Neural cell (in vitro differentiated cells): ENCODE data around the gene AP1S3. TPM values are rescaled to one million over a fixed set of nuclear protein-coding genes. Genes with fewer than 3 reads are reported as not detected.

Experiments
- H2AFZ ChIP-seq: fragments of 200-600, 300-800 bp; sonication (generic), shearing (Covaris generic); 2 replicates; pipeline ENCODE4 v1.6.0; 2014; ENCODE audit warnings: low read depth, mild to moderate bottlenecking, antibody characterized with exemption, low read length, moderate library complexity
- H3F3A ChIP-seq: fragments of 200-600 bp; shearing (Covaris generic); 2 replicates; pipeline ENCODE4 v1.6.1; 2016; ENCODE audit warnings: mild to moderate bottlenecking, moderate library complexity, mixed read lengths, antibody characterized with exemption, low read length; ENCODE audit not compliant: insufficient read depth, poor library complexity, severe bottlenecking
- H3K27ac ChIP-seq: fragments of 200-600, 300-800 bp; sonication (generic), shearing (Covaris generic); 2 replicates; pipeline ENCODE4 v1.5.1; 2014; ENCODE audit warnings: mild to moderate bottlenecking, low read length, moderate library complexity
- H3K27me3 ChIP-seq: fragments of 300-800, 200-600 bp; sonication (generic), shearing (Covaris generic); 2 replicates; pipeline ENCODE4 v1.6.0; 2014; ENCODE audit warnings: mild to moderate bottlenecking, low read depth, low read length, moderate library complexity; ENCODE audit not compliant: insufficient read depth
- H3K36me3 ChIP-seq: fragments of 300-800, 200-600 bp; sonication (generic), shearing (Covaris generic); 2 replicates; pipeline ENCODE4 v1.5.1; 2014; ENCODE audit warnings: mild to moderate bottlenecking, antibody characterized with exemption, low read length, moderate library complexity; ENCODE audit not compliant: insufficient read depth
- H3K4me2 ChIP-seq: fragments of 300-800, 200-600 bp; sonication (generic), shearing (Covaris generic); 2 replicates; pipeline ENCODE4 v1.6.0; 2014; ENCODE audit warnings: mild to moderate bottlenecking, low read length
- H3K4me3 ChIP-seq: fragments of 300-800, 200-600 bp; sonication (generic), shearing (Covaris generic); 2 replicates; pipeline ENCODE4 v1.5.1; 2014; ENCODE audit warnings: mild to moderate bottlenecking, low read length, moderate library complexity
- H3K79me2 ChIP-seq: fragments of 200-600 bp; shearing (Covaris generic); replicated peaks from 2 replicates; pipeline ENCODE4 v1.6.0; 2014; ENCODE audit warnings: mild to moderate bottlenecking, low read length, moderate library complexity; ENCODE audit not compliant: insufficient read depth
- H3K9ac ChIP-seq: fragments of 300-800, 200-600 bp; sonication (generic), shearing (Covaris generic); 2 replicates; pipeline ENCODE4 v1.6.1; 2016; ENCODE audit warnings: mild to moderate bottlenecking, low read length, mixed read lengths
- H3K9me2 ChIP-seq: fragments of 200-600 bp; shearing (Covaris generic); 2 replicates; pipeline ENCODE4 v1.6.1; 2016; ENCODE audit warnings: mild to moderate bottlenecking, low read length, mixed read lengths; ENCODE audit not compliant: insufficient read depth
- H3K9me3 ChIP-seq: fragments of 200-600, 300-800 bp; sonication (generic), shearing (Covaris generic); 2 replicates; pipeline ENCODE4 v1.6.1; 2016; ENCODE audit warnings: mild to moderate bottlenecking, mixed run types, low read length, moderate library complexity, mixed read lengths
- H4K20me1 ChIP-seq: fragments of 200-600 bp; shearing (Covaris generic); 2 replicates; pipeline ENCODE4 v1.6.1; 2016; ENCODE audit warnings: mild to moderate bottlenecking, mixed run types; ENCODE audit not compliant: insufficient read depth
- CTCF ChIP-seq: fragments of 450-650 bp; IDR thresholded peaks from 2 replicates; pipeline ENCODE4 v1.5.1; 2014; ENCODE audit warnings: antibody characterized with exemption, mild to moderate bottlenecking, moderate library complexity; ENCODE audit not compliant: poor library complexity, severe bottlenecking
- EP300 ChIP-seq: fragments of 450-650 bp; conservative IDR thresholded peaks from 2 replicates; pipeline ENCODE4 v1.6.1; 2014; ENCODE audit warnings: antibody characterized with exemption, mild to moderate bottlenecking, moderate library complexity; ENCODE audit not compliant: poor library complexity, severe bottlenecking
- EZH2 ChIP-seq: fragments of 200-600, 300-800 bp; shearing (Covaris generic), sonication (generic); IDR thresholded peaks from 2 replicates; pipeline ENCODE4 v1.6.1; 2014; ENCODE audit warnings: antibody characterized with exemption, low read length, borderline replicate concordance, mild to moderate bottlenecking; ENCODE audit not compliant: insufficient read depth, poor library complexity, severe bottlenecking
- MXI1 ChIP-seq: fragments of 450-650 bp; conservative IDR thresholded peaks from 2 replicates; pipeline ENCODE4 v1.6.1; 2014; ENCODE audit warnings: antibody characterized with exemption, mild to moderate bottlenecking; ENCODE audit not compliant: poor library complexity, severe bottlenecking
- POLR2AphosphoS5 ChIP-seq: IDR thresholded peaks from 2 replicates; pipeline ENCODE4 v1.6.1; 2012
- RAD21 ChIP-seq: fragments of 450-650 bp; conservative IDR thresholded peaks from 2 replicates; pipeline ENCODE4 v1.6.1; 2014; ENCODE audit warnings: antibody characterized with exemption, mild to moderate bottlenecking, moderate library complexity
- REST ChIP-seq: IDR thresholded peaks from 2 replicates; pipeline ENCODE4 v1.6.1; 2012; ENCODE audit warnings: borderline replicate concordance
- SMC3 ChIP-seq: fragments of 450-650 bp; conservative IDR thresholded peaks from 2 replicates; pipeline ENCODE4 v1.6.1; 2014; ENCODE audit warnings: antibody characterized with exemption, mild to moderate bottlenecking, moderate library complexity; ENCODE audit not compliant: poor library complexity
- TAF1 ChIP-seq: IDR thresholded peaks from 2 replicates; pipeline ENCODE4 v1.6.1; 2012; ENCODE audit warnings: low read depth
- polyA plus RNA-seq: library from polyadenylated mRNA; depleted of rRNA; stranded (reverse); fragments of >200 nt; gene quantifications from 2 replicates; pipeline ENCODE4 v1.2.3, GENCODE V29; 2014

AP1S3 gene
- polyA plus RNA-seq, 1 donor from 2014 or later: 2.7 TPM

- no peaks in the 10 kb centered on the region for H4K20me1 ChIP-seq
- H3K36me3 ChIP-seq: no peaks in the 10 kb centered on the region
- H3K9me2 ChIP-seq: no peaks in the 10 kb centered on the region
- H3F3A ChIP-seq: no peaks in the 10 kb centered on the region
- TF ChIP-seq CTCF: no peak
- no peak for TF ChIP-seq RAD21
- no peak for TF ChIP-seq EZH2
- TF ChIP-seq SMC3: no peak
- TF ChIP-seq TAF1: no peak
- no peak for TF ChIP-seq REST
- TF ChIP-seq MXI1: no peak
- TF ChIP-seq POLR2AphosphoS5: no peak
- no peak for TF ChIP-seq EP300
- no peak overlapping the region for H3K9ac ChIP-seq
- H3K79me2 ChIP-seq: no peaks in the 10 kb centered on the region
- no peak overlapping the region for H3K4me2 ChIP-seq
- no peaks in the 10 kb centered on the region for H3K9me3 ChIP-seq
- no peak overlapping the region for H2AFZ ChIP-seq
- no peak overlapping the region for H3K4me3 ChIP-seq
- H3K27me3 ChIP-seq: no peaks in the 10 kb centered on the region
- H3K27ac ChIP-seq: no peak overlapping the region
Observed at GRCh38 chr2:223856021-223856420, 18.6 kb upstream of the AP1S3 start.

GRCh38 chr2:223855426-223855825 is 18.0 kb upstream of the AP1S3 start:
- no peak overlapping the region for H2AFZ ChIP-seq
- no peak overlapping the region for H3K9ac ChIP-seq
- H3F3A ChIP-seq: no peaks in the 10 kb centered on the region
- H3K27ac ChIP-seq: no peak overlapping the region
- TF ChIP-seq EZH2: no peak
- no peak for TF ChIP-seq RAD21
- no peak for TF ChIP-seq SMC3
- no peak for TF ChIP-seq POLR2AphosphoS5
- TF ChIP-seq TAF1: no peak
- no peak for TF ChIP-seq CTCF
- no peaks in the 10 kb centered on the region for H3K9me2 ChIP-seq
- H3K79me2 ChIP-seq: no peaks in the 10 kb centered on the region
- H3K36me3 ChIP-seq: no peaks in the 10 kb centered on the region
- no peak overlapping the region for H3K4me3 ChIP-seq
- no peaks in the 10 kb centered on the region for H3K9me3 ChIP-seq
- H4K20me1 ChIP-seq: no peaks in the 10 kb centered on the region
- no peak overlapping the region for H3K4me2 ChIP-seq
- H3K27me3 ChIP-seq: no peaks in the 10 kb centered on the region
